GM21825 (cell line): ENCODE data around the gene ARPC1A.
"Not testable (repeated sequence)": the region's sequence is repeated elsewhere in the genome, so short reads cannot be mapped to it uniquely, and the experiment has no call there.

Experiments used
- ATAC-seq: cut with Tn5 transposase; IDR thresholded peaks from one replicate; pipeline ENCODE4 v1.9.1; 2021; ENCODE audit warnings: mild to moderate bottlenecking, moderate library complexity; ENCODE audit not compliant: unreplicated experiment

Gene ARPC1A

DNA sequence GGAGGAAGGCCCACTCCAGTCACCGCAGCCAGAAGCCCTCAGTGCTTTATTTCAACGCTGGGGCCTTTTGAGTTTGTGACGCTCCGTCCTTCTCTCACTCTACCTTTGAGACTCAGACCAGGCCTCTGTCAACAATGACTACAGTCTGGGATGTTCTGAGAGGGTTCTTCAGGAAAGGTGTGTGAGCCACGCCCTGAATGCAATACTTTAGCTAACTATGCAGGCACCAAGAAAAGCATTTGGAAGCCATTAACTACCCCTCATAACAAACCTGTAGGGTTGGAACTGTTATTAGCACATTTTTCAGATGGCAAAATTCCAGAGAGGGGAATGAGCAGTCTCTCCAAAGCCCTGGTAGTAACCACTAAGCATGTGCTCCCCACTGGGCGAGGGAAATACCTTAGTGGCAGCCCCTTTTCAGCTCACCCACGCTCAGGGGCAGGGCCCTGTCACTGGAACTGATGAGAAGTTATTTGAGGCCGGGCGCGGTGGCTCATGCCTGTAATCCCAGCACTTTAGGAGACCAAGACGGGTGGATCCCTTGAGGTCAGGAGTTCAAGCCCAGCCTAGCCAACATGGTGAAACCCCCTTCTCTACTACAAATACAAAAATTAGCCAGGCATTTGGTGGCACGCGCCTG lies 43.2 kb downstream of the ARPC1A start:
- no peak for ATAC-seq

DNA sequence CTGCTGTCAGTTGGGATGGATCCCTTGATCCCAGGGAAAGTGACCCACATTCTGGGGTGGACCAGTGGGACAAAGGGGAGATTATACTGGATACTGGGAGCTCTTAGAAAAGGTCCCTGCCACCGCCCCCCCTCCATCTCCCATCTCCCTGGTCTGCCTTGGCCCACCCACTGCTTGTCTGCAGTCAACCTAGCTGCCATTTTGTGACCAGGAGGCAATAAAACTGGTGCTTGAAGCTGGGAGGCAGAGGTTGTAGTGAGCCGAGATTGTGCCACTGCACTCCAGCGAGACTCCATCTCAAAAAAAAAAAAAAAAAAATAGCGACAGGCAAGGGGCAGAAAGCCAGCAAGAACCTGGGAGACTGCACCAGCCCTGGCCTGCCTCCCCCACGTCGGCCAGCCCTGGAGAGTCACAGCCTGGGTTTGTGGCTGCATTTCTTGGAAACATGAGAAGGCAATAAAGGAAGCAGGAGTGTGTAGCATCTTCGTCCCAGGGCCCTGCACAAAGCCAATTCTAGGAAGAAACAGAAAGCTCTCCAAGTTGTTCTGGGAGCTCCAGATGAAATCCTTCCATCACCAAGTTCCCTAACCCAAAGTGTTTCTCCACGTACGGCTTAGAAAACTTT lies 44.2 kb downstream of the ARPC1A start:
- no peak for ATAC-seq

DNA sequence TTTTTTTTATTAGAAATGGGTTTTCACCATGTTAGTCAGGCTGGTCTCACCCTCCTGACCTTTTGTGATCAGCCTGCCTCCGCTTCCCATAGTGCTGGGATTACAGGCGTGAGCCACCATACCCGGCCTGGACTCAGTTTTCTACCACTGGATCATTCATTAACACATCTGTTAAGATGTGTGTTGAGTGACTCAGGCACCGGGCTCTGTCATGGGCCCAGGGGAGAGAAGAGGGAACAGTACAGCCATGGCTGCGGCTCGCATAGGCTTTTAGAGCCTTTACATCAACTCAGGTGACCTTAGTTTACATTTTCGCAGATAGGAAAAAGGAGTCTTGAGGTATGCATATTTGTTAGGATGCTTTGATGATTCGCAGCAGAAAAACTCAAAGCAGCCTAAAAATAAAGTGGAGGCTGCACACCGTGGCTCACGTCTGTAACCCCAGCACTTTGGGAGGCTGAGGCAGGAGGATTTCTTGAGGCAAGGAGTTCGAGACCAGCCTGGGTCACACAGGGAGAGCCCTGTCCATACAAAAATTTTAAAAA lies 45.8 kb downstream of the ARPC1A start:
- no peak for ATAC-seq

DNA sequence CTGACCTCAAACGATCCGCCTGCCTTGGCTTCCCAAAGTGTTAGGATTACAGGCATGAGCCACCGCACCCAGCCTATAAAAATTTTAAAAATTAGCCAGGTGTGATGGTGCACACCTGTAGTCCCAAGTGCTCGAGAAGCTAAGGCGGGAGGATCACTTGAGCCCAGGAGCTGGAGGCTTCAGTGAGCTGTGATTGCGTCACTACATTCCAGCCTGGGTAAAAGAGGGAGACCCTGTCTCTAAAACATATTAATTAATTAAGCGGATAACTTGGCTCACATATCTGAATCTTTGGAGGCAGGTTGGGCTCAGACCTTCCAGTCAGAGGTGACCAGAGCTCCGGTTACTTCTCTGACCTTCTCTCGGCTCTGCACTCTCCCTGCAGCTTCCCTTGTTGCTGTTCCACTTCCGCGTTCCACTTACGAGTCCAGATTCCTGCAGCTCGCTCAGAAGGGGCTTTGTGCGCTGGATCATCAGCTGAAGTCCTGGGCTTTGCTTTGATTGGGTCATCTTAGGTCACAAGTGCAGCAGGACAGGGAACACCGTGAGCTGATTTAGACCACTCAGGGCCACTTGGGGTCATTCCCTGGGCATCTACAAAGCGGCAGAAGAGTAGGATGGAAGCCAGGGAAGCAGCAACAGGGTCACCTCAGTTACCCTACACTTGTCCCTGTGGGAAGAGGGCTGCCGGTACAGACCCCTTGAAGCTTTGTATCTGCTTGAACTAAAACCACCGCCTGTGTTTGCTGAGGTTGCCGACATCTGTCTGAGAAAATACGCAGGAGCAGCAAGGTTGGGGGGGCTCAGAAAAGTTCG lies 46.8 kb downstream of the ARPC1A start:
- no peak for ATAC-seq

DNA sequence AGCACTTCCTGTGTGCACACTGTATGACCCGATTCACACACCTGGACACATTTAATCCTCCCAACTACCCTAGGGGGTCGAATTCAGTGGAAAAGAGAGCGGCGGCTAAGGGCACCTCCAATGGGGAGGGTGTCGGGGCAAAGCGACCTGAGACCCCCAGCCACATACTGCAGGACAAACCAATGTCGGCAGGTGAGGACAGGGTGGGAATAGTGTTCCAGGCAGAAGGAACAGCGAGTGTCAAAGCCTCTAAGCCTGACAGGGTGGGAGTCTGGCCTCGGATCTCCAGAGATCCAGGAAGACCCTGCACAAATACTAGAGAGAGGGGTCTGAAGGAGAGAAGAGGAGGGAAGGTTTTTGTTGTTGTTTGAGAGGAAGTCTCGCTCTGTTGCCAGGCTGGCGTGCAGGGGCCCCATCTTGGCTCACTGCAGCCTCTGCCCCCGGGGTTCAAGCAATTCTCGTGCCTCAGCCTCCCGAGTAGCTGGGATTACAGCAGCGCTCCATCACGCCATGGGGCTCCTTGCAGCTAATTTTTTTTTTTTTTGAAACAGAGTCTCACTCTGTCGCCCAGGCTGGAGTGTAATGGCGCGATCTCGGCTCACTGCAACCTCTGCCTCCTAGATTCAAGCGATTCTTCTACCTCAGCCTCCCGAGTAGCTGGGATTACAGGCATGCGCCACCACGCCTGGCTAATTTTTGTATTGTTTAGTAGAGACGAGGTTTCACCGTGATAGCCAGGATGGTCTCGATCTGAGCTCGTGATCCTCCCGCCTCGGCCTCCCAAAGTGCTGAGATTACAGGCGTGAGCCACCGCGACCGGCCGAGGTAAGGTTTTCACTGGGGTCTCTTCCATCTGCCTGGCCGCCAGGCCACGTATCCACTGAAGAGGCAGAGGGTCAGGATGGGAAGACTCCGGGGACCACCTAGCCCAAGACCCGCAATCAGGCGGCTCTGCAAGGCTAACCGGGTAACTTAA lies 47.7 kb downstream of the ARPC1A start:
- no peak for ATAC-seq

DNA sequence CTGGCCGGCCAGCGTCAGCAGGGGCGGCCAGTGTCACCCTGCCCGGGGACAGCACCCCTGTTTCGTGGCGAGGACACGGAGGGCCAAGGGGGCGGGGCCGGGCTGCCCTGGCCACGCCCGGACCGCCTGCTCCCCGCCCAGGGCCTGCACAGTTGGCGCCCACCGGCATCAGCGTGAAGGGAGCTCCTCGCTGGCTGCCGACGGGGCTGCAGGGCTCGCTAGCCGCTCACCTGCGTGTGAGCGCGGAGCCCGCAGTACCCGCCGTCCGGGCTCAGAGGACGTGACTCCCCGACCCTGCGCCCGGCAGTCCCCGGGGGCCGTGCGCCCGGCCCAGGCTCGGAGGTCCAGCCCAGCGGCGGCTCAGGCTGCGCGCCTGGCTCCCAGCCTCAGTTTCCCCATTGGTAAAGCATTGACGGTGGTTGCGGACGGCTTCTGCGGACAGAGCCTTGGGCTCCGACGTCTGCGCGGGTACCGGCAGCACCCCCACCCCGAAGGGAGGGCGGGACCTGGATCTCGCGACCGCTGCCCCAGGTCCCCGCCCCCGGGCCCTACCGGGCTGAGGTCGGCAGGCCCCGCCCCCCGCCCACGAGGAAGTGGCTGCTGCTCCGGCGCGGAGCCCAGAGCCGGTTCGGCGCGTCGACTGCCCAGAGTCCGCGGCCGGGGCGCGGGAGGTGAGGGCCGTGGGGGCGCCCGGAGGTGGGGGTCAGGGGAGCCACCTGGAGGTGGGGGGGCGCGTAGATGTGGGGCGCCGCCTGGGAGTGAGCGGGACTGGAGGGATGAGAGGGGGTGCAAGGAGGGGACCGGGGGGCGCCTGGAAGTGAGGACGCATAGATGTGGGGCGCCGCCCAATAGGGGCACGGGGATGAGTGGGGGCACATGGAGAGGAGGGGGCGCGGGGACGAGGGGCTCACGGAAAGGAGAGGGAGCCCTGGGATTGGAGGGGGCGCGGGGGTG lies 48.7 kb downstream of the ARPC1A start, which contains the start of gene ARPC1B:
ARPC1B (plus strand) TSS at position 620 of the 954 bp plus-strand sequence. CDS start 10,985 bp downstream, outside the sequence.
- ATAC-seq = peak; percentile 48

DNA sequence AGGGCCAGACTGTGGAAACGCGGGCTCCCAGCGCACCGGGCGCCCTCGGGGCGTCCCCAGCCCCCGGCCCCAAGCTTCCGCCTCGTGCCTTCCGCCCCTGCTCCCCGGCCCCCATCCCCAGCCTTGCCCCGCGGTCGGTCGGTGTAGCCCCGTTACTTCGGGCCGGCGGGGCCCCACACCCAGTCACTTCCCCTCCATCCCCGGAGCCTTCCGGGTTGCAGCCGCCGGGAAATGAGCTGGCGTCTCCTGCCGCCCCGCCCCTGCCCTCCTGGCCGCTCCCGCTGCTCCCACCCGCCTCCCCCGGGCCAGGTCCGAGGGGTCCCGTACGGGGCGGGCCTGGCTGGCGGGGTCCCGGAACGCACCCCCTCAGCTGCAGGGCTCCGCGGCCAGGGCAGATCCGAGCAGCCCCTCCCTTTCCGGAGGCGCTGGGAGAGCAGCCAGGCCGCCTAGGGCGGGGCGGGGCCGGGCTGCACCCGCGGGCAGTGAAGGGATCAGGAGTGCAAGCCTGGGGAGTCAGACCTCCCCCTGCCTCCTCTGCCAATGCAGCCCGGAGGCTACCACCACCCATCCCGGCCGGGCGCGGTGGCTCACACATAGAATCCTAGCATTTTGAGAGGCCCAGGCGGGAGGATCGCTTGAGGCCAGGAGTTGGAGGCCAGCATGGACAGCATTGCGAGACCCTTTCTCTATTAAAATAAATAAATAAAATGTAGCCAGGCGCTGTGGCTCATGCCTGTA lies 49.5 kb downstream of the ARPC1A start:
- peak; percentile 39 for ATAC-seq

DNA sequence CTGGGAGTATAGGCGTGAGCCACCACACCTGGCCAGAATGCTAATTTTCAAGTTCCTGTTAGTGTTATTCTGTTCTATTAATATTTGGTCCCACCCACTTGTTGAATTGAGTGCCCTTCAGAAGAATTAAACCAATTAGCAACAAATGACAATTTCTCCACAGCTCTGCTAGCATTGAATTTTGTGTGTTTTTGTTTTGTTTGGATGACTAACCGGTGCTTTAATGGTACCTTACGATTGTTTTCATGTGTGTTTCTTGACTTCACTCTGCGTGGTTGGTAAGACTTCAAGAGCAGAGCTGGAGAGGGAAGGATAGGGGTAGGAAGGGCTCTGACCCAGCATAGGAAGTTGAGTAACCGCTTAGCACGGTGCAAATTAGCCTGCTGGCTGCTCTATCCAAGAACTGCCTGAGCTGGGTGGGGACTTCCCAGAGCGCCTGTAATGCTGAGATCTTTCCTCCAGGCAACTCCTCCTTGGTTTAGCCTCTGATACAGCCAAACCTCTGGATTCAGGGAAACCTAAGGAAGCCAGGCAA lies 53.4 kb downstream of the ARPC1A start:
- ATAC-seq = no peak

DNA sequence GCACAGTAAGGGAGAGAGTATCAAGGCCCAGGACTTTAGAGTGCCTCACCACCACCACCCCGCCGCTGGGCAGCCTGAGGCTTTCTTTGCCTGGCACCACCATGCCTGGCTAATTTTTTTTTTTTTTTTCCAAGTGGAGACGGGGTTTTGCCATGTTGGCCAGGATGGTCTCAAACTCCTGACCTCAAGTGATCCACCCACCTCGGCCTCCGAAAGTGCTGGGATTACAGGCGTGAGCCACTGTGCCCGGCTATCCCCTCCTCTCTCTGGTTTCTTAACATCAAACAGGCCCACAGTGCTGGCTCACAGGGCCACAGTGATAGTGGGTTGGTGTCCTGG lies 54.0 kb downstream of the ARPC1A start:
- not testable (repeated sequence) for ATAC-seq

DNA sequence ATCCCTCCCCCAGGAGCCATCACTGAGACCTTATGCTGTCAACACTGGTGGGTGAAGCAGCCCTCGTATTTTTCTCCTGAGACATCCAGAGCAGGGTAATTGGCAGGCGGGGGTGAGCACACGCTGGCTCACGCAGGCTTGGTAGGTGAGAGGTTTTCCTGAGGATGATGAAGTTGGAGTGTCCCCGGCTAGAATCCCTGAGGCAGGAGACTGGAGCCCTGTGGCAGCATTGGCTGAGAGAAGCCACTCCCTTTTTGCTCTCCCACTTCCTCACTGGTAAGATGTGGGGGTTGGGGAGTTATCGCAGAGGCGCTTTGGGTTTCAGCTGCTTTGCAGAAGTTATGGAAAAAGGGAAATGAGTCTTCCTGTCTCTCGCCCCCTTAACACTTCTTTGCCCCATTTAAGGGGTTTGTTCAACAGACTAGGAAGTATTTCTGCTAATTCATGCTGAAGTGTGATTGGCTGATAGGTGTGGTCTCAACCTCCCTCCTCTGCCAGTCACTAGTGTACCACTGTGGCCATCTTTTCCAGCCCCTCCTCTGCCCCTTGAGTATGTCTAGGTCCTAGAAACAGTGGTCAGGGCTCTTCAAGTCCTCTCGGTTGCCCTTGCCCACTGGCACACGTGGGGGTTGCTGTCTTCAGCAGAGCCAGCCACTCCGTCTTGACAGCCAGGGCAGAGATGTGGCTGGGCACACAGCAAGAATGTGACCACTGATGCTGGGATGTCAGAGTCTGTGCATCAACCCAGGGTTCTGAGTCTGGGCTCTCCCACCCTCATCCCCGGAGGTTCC lies 54.5 kb downstream of the ARPC1A start:
- peak; percentile 42 for ATAC-seq

DNA sequence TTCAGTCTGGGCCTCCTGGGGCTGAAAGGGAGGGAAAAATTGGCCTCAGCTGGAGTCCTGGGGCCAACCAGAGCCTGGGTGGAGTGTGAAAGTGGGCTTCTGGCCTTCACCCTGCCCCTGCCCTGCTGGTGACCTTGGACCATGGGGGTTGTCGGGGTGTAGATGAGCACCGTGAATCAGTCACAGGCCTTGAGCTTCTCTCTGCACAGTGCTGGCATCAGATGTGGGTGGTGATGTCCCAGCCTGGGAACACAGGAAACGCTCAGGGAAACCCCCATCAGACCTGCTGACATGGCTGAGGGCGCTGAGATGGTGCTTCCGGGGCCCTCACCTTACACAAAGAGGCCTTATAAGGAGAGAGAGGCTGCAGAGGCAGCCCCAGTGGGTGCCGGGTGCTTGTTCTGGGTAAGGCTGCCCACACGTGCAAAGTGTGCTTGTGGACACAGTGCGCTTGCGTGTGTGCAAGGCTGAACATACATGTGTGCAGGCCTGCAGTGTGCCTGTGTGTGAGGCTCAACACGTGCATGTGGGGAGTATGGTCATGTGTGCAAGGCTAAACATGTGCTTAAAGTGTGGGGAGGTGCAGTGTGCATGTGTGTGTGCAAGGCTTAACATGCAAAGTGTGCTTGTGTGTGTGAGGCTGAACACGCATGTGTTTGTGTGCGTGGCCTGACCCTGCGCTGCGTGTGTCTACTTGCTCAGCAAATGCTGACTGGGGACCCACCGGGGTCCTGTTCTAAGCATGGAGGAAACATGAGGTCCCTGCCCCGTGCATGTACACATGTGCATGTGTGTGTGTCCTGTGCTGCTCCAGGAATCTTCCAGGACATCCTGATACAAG lies 55.3 kb downstream of the ARPC1A start:
- peak; percentile 74 for ATAC-seq

DNA sequence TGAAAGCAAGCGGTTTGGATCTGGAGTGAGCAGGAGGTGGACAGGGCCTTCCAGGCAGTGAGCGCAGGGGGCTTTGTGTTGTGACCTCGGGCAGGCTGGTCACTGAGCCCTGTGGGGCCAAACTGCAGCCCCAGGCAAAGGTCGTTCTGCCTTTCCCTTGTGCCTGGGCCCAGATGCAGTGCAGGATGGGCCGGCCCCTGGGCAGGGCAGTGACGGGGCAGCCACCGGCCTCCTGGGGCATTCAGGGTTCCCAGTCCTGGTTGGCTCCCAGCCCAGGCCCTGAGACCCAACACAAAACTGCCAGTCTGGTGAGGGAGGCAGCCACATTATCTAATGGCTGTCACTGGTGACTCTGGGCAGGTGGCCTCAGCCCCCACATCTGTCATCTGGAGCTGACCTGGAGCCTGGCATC lies 56.0 kb downstream of the ARPC1A start:
- ATAC-seq = no peak

DNA sequence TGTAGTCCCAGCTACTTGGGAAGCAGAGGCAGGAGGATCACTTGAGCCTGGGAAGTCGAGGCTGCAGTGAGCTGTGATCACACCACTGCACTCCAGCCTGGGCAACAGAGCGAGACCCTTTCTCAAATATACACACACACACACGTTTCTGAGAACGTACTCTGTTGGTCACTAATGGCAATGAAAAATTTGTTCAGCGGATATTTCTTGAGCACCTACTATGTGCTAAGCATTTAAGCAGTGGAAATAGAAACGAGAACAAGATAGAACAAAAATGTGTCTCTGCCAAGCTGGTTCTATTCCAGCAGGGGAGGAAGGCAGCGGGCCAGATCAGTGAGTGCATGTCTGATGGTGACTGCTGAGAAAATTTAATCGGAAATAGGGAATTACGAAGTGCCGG lies 57.5 kb downstream of the ARPC1A start:
- no peak for ATAC-seq

DNA sequence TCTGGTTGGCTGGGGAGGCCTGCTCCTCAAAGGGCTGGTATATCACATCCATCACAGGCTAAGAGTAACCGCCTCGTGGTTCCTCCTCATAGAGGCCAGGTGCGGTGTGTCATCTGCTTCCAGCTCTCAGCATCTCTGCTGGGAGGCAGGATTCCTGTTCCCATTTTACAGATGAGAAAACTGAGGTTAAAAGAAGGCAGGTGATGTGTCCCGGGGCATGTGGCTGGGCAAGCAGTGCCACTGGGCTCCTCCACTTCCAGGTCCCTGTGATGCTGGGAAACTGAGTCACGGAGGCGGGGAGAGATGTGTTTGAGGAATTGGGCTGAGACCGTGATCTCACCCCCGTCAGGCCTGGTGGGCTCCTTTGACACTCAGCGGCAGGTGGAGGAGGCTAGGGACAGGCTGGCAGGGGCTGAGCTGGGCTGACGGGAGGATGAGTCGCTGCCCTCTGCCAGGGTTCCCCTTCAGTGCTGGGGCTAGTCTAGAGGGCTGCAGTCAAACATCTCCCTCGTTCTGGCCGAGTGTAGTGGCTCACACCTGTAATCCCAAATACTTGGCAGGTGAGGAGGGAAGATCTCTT lies 58.2 kb downstream of the ARPC1A start:
- ATAC-seq = no peak

DNA sequence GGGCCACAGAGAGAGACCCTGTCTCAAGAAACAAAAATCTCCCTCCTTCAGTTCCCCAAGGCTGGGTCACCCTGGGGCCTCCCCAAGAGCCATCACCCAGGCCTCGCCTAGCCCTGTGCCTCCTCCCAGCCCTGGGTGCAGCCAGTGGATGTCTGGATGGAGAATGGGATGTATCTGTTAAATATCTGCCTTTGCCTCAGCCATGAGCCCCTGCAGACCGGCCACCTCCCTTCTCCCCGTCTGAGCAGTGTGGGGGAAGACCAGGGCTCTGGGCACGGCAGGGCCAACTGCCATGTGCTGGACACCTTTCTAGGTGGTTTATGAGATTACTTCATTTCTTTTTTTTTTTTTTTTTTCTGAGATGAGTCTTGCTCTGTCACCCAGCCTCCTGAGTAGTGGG lies 58.8 kb downstream of the ARPC1A start:
- ATAC-seq = no peak

DNA sequence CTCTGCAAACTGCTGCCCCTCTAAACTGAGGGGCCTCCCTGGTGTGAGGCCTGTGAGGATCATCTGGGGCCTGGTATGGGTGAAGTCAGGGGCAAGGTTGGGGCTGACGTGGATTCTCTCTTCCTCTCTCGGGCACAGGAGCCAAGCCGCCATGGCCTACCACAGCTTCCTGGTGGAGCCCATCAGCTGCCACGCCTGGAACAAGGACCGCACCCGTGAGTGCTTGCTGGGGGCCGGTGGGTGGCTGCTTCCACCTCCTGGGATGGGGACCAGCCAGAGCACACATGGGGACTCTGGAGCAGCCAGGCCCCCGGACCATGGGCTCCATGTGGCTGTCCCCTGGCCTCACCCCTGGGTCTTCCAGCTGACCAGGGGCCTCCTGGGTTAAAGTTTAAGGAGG lies 59.9 kb downstream of the ARPC1A start:
- no peak for ATAC-seq
